Loucy (cell line): ENCODE measurements around the gene SPANXA2.
"Not testable (repeated sequence)": the region's sequence is repeated elsewhere in the genome, so short reads cannot be mapped to it uniquely, and the experiment has no call there.

ENCODE experiments used
- H2AFZ ChIP-seq: fragments of 200-600 bp; sonication (generic); 2 replicates; pipeline ENCODE4 v1.6.0; 2016; ENCODE audit warnings: antibody characterized with exemption, mild to moderate bottlenecking, low read length, moderate library complexity
- H3F3A ChIP-seq: fragments of 200-600 bp; 2 replicates; pipeline ENCODE4 v1.6.0; 2016; ENCODE audit warnings: antibody characterized with exemption, low read depth, mild to moderate bottlenecking
- H3K27me3 ChIP-seq: fragments of 200-600 bp; sonication (generic); 2 replicates; pipeline ENCODE4 v1.6.1; 2014; ENCODE audit warnings: low read length, mild to moderate bottlenecking; ENCODE audit not compliant: insufficient read depth, poor library complexity, severe bottlenecking
- H3K36me3 ChIP-seq: fragments of 200-600 bp; sonication (generic); 2 replicates; pipeline ENCODE4 v1.6.1; 2016; ENCODE audit warnings: low read length; ENCODE audit not compliant: insufficient read depth
- H3K4me1 ChIP-seq: fragments of 200-600 bp; sonication (generic); 2 replicates; pipeline ENCODE4 v1.5.1; 2014; ENCODE audit warnings: low read length, mild to moderate bottlenecking; ENCODE audit not compliant: insufficient read depth, poor library complexity, severe bottlenecking
- H3K4me2 ChIP-seq: fragments of 200-600 bp; sonication (generic); 2 replicates; pipeline ENCODE4 v1.6.0; 2014; ENCODE audit warnings: antibody characterized with exemption, low read length, low read depth, mild to moderate bottlenecking; ENCODE audit not compliant: poor library complexity, severe bottlenecking
- H3K4me3 ChIP-seq: fragments of 200-600 bp; sonication (generic); 2 replicates; pipeline ENCODE4 v1.5.1; 2014; ENCODE audit warnings: low read length, mild to moderate bottlenecking, mixed read lengths; ENCODE audit not compliant: poor library complexity, severe bottlenecking
- H3K79me2 ChIP-seq: fragments of 200-600 bp; sonication (generic); 2 replicates; pipeline ENCODE4 v1.6.1; 2014; ENCODE audit warnings: low read length; ENCODE audit not compliant: insufficient read depth
- H3K9ac ChIP-seq: fragments of 200-600 bp; sonication (generic); 2 replicates; pipeline ENCODE4 v1.6.0; 2014; ENCODE audit warnings: mild to moderate bottlenecking, low read depth, low read length, moderate library complexity; ENCODE audit not compliant: poor library complexity, severe bottlenecking
- H3K9me2 ChIP-seq: fragments of 200-600 bp; sonication (generic); replicated peaks from 2 replicates; pipeline ENCODE4 v1.6.1; 2016; ENCODE audit warnings: low read depth, low read length, mixed read lengths
- H3K9me3 ChIP-seq: fragments of 200-600 bp; sonication (generic); 2 replicates; pipeline ENCODE4 v1.6.1; 2014; ENCODE audit warnings: mild to moderate bottlenecking, antibody characterized with exemption, low read length, low read depth; ENCODE audit not compliant: insufficient read depth
- H4K20me1 ChIP-seq: fragments of 200-600 bp; sonication (generic); 2 replicates; pipeline ENCODE4 v1.6.0; 2014; ENCODE audit warnings: antibody characterized with exemption, low read length, mild to moderate bottlenecking; ENCODE audit not compliant: insufficient read depth, poor library complexity, severe bottlenecking
- CTCF ChIP-seq: fragments of 200-600 bp; sonication (generic); conservative IDR thresholded peaks from 2 replicates; pipeline ENCODE4 v1.5.1; 2014; ENCODE audit warnings: mild to moderate bottlenecking, antibody characterized with exemption, low read length
- EZH2phosphoT487 ChIP-seq: fragments of 200-600 bp; IDR thresholded peaks from 2 replicates; pipeline ENCODE4 v1.6.1; 2018; ENCODE audit warnings: antibody characterized with exemption, mild to moderate bottlenecking, moderate library complexity, borderline replicate concordance

Gene SPANXA2

GRCh38 chrX:141589408-141589807 lies at the start of gene SPANXA2:
Gene SPANXA2, plus strand, starts transcription at chrX:141589708. Its CDS starts 60 bp downstream, at chrX:141589768.
- not testable (repeated sequence) for H3K9ac ChIP-seq, H3K4me3 ChIP-seq, H2AFZ ChIP-seq, H4K20me1 ChIP-seq, H3F3A ChIP-seq, H3K79me2 ChIP-seq, H3K4me1 ChIP-seq, H3K4me2 ChIP-seq, H3K9me2 ChIP-seq, H3K36me3 ChIP-seq, H3K9me3 ChIP-seq, H3K27me3 ChIP-seq

GRCh38 chrX:141542551-141542950 lies 47.0 kb upstream of the SPANXA2 start:
- H3K4me1 ChIP-seq, H3K79me2 ChIP-seq, H3F3A ChIP-seq, H3K36me3 ChIP-seq, H4K20me1 ChIP-seq, H3K9ac ChIP-seq, H3K4me2 ChIP-seq, H3K9me2 ChIP-seq, H3K27me3 ChIP-seq, H2AFZ ChIP-seq, H3K9me3 ChIP-seq, H3K4me3 ChIP-seq: not testable (repeated sequence)

GRCh38 chrX:141584638-141585037 lies 4.9 kb upstream of the SPANXA2 start, which contains the start of gene SPANXA1:
Gene SPANXA1, minus strand, starts transcription at chrX:141584738. Its CDS starts 60 bp downstream, at chrX:141584678.
- not testable (repeated sequence) for H4K20me1 ChIP-seq, H3F3A ChIP-seq, H3K9me3 ChIP-seq, H3K4me1 ChIP-seq, H3K9ac ChIP-seq, H3K9me2 ChIP-seq, H3K79me2 ChIP-seq, H2AFZ ChIP-seq, H3K27me3 ChIP-seq, H3K4me3 ChIP-seq, H3K36me3 ChIP-seq, H3K4me2 ChIP-seq

GRCh38 chrX:141609111-141609510 lies 19.6 kb downstream of the SPANXA2 start:
- H3K4me3 ChIP-seq: no peak overlapping the region
- no peaks in the 10 kb centered on the region for H3K79me2 ChIP-seq
- no peaks in the 10 kb centered on the region for H3K36me3 ChIP-seq
- TF ChIP-seq CTCF: no peak
- no peak for TF ChIP-seq EZH2phosphoT487
- no peaks in the 10 kb centered on the region for H3K9me2 ChIP-seq
- H3K9ac ChIP-seq: no peak overlapping the region
- H3K4me1 ChIP-seq: no peaks in the 10 kb centered on the region
- H3K27me3 ChIP-seq: no peaks in the 10 kb centered on the region
- H4K20me1 ChIP-seq: no peaks in the 10 kb centered on the region
- no peaks in the 10 kb centered on the region for H3F3A ChIP-seq
- H3K4me2 ChIP-seq: no peak overlapping the region
- no peaks in the 10 kb centered on the region for H3K9me3 ChIP-seq
- no peak overlapping the region for H2AFZ ChIP-seq

- Histone ChIP-seq H3F3A (no peaks in the 10 kb centered on the region), H3K9ac (no peak overlapping the region), H3K79me2 (no peaks in the 10 kb centered on the region), H3K27me3 (no peaks in the 10 kb centered on the region), H3K9me2 (no peaks in the 10 kb centered on the region), H3K9me3 (no peaks in the 10 kb centered on the region), H4K20me1 (no peaks in the 10 kb centered on the region), H3K4me1 (no peaks in the 10 kb centered on the region), H3K4me3 (no peak overlapping the region), H2AFZ (no peak overlapping the region), H3K36me3 (no peaks in the 10 kb centered on the region), H3K4me2 (no peak overlapping the region)
- TF ChIP-seq EZH2phosphoT487 (no peak), CTCF (no peak)
These were observed 29.8 kb downstream of the SPANXA2 start for GRCh38 chrX:141619336-141619735.
